IMR-90 (cell line): Measurements from ENCODE around the gene CYP4F2. TPM values are rescaled to one million over a fixed set of nuclear protein-coding genes. Genes with fewer than 3 reads are reported as not detected.

Source experiments
- ATAC-seq: fragments of 200-7000 bp; cut with Tn5 transposase; 2 replicates; pipeline ENCODE4 v1.9.1; 2020; ENCODE audit warnings: low read depth, mild to moderate bottlenecking, moderate library complexity
- BruUV-seq: library from RNA; stranded (reverse); fragments of 400-500 nt; replicated peaks from 2 replicates; lab custom pipeline; 2021; lab: Mats Ljungman, UMichigan
- CTCF ChIA-PET: fragments of 300-600 bp; formaldehyde crosslinking; extraction: SDS; loops from one replicate; lab custom pipeline; 2021; ENCODE audit warnings: antibody characterized with exemption; lab: Yijun Ruan, JAX
- POLR2A ChIA-PET: fragments of 300-600 bp; sonication (Branson Sonifier 250); formaldehyde crosslinking; loops from one replicate; lab custom pipeline; 2022; ENCODE audit warnings: antibody characterized with exemption; ENCODE audit not compliant: unreplicated experiment; lab: Charles Lee
- DNase-seq: peaks from one replicate; pipeline ENCODE4 v3.0.0; 2013
- H2AFZ ChIP-seq: replicated peaks from 2 replicates; pipeline ENCODE3; 2013; ENCODE audit warnings: low read length, mild to moderate bottlenecking; ENCODE audit not compliant: poor library complexity
- H2AK5ac ChIP-seq: 2 replicates; pipeline ENCODE4 v1.6.1; 2013; ENCODE audit warnings: low read depth, low read length, inconsistent platforms
- H2AK9ac ChIP-seq: replicated peaks from 2 replicates; pipeline ENCODE3; 2013; ENCODE audit warnings: mild to moderate bottlenecking, low read depth, low read length, moderate library complexity; ENCODE audit not compliant: poor library complexity
- H2BK120ac ChIP-seq: 2 replicates; pipeline ENCODE4 v1.6.1; 2013; ENCODE audit warnings: low read depth, low read length, inconsistent platforms
- H2BK15ac ChIP-seq: 3 replicates; pipeline ENCODE4 v1.6.1; 2013; ENCODE audit warnings: low read depth, low read length, inconsistent platforms
- H2BK20ac ChIP-seq: 2 replicates; pipeline ENCODE4 v1.6.1; 2013; ENCODE audit warnings: low read depth, mild to moderate bottlenecking, inconsistent platforms, low read length, moderate library complexity
- H2BK5ac ChIP-seq: 2 replicates; pipeline ENCODE4 v1.6.1; 2013; ENCODE audit warnings: mild to moderate bottlenecking, low read depth, low read length, inconsistent platforms; ENCODE audit not compliant: poor library complexity, severe bottlenecking
- H3K14ac ChIP-seq: replicated peaks from 2 replicates; pipeline ENCODE4 v1.6.1; 2013; ENCODE audit warnings: low read depth, low read length, inconsistent platforms
- H3K18ac ChIP-seq: 2 replicates; pipeline ENCODE4 v1.6.1; 2013; ENCODE audit warnings: low read depth, low read length, control low read depth
- H3K23ac ChIP-seq: 2 replicates; pipeline ENCODE4 v1.6.1; 2013; ENCODE audit warnings: low read depth, low read length, inconsistent platforms
- H3K27ac ChIP-seq: 2 replicates; pipeline ENCODE4 v1.5.1; 2013; ENCODE audit warnings: mild to moderate bottlenecking, control low read depth, low read length; ENCODE audit not compliant: insufficient read depth
- H3K27me3 ChIP-seq: 2 replicates; pipeline ENCODE4 v1.6.1; 2013; ENCODE audit warnings: low read length; ENCODE audit not compliant: control insufficient read depth, insufficient read depth
- H3K36me3 ChIP-seq: 2 replicates; pipeline ENCODE4 v1.6.1; 2013; ENCODE audit warnings: low read length, mixed read lengths; ENCODE audit not compliant: control insufficient read depth, insufficient read depth
- H3K4ac ChIP-seq: 2 replicates; pipeline ENCODE4 v1.6.1; 2013; ENCODE audit warnings: low read depth, low read length, inconsistent platforms
- H3K4me1 ChIP-seq: 2 replicates; pipeline ENCODE4 v1.6.1; 2013; ENCODE audit warnings: low read length, mixed read lengths; ENCODE audit not compliant: control insufficient read depth, insufficient read depth
- H3K4me2 ChIP-seq: 2 replicates; pipeline ENCODE4 v1.6.1; 2013; ENCODE audit warnings: low read depth, mild to moderate bottlenecking, control low read depth, low read length, moderate library complexity
- H3K4me3 ChIP-seq: 2 replicates; pipeline ENCODE4 v1.5.1; 2013; ENCODE audit warnings: low read depth, mild to moderate bottlenecking, control low read depth, low read length, moderate library complexity; ENCODE audit not compliant: insufficient read depth
- H3K56ac ChIP-seq: 2 replicates; pipeline ENCODE4 v1.6.1; 2013; ENCODE audit warnings: low read length, inconsistent platforms; ENCODE audit not compliant: insufficient read depth; ENCODE audit errors: extremely low read depth
- H3K79me1 ChIP-seq, 2 experiments: 2 replicates each; pipeline ENCODE4 v1.6.1; 2013; ENCODE audit warnings: low read length in 2 of 2, inconsistent platforms in 1 of 2, low read depth in 1 of 2
- H3K9ac ChIP-seq: 2 replicates; pipeline ENCODE4 v1.6.1; 2013; ENCODE audit warnings: low read depth, low read length, control low read depth
- H3K9me1 ChIP-seq: 2 replicates; pipeline ENCODE4 v1.6.1; 2013; ENCODE audit warnings: low read length, inconsistent platforms; ENCODE audit not compliant: insufficient read depth
- H3K9me3 ChIP-seq: 2 replicates; pipeline ENCODE4 v1.6.1; 2013; ENCODE audit warnings: low read length; ENCODE audit not compliant: control insufficient read depth, insufficient read depth
- H4K20me1 ChIP-seq: 2 replicates; pipeline ENCODE4 v1.6.1; 2013; ENCODE audit warnings: low read length, inconsistent platforms; ENCODE audit not compliant: insufficient read depth
- H4K5ac ChIP-seq: 2 replicates; pipeline ENCODE4 v1.6.1; 2013; ENCODE audit warnings: mild to moderate bottlenecking, low read depth, low read length, control low read depth
- H4K8ac ChIP-seq, 2 experiments: 2 replicates each; pipeline ENCODE4 v1.6.1; 2013; ENCODE audit warnings: low read depth in 2 of 2, low read length in 2 of 2, control low read depth in 1 of 2, inconsistent platforms in 1 of 2
- H4K91ac ChIP-seq: 2 replicates; pipeline ENCODE4 v1.6.1; 2013; ENCODE audit warnings: low read depth, low read length, inconsistent platforms; ENCODE audit not compliant: insufficient read depth
- BHLHE40 ChIP-seq: fragments of 150-350 bp; IDR thresholded peaks from 2 replicates; pipeline ENCODE4 v1.6.1; 2016; ENCODE audit warnings: mild to moderate bottlenecking, low read depth, low read length
- CEBPB ChIP-seq: IDR thresholded peaks from 2 replicates; pipeline ENCODE4 v1.6.1; 2012; ENCODE audit warnings: low read depth, low read length, improper control_type of control experiment
- CTCF ChIP-seq: conservative IDR thresholded peaks from 2 replicates; pipeline ENCODE4 v1.5.1; 2012; ENCODE audit warnings: mild to moderate bottlenecking, low read depth, low read length, improper control_type of control experiment
- ELK1 ChIP-seq: fragments of 150-350 bp; IDR thresholded peaks from 2 replicates; pipeline ENCODE4 v1.6.1; 2016; ENCODE audit warnings: low read depth, mild to moderate bottlenecking, low read length, moderate library complexity, borderline replicate concordance
- MAZ ChIP-seq: IDR thresholded peaks from 2 replicates; pipeline ENCODE4 v1.6.1; 2012; ENCODE audit warnings: low read depth, mild to moderate bottlenecking, low read length, improper control_type of control experiment, moderate library complexity, borderline replicate concordance
- POLR2A ChIP-seq: IDR thresholded peaks from 2 replicates; pipeline ENCODE4 v1.6.1; 2012; ENCODE audit warnings: mild to moderate bottlenecking, low read depth, low read length
- WGBS, 2 experiments: methylation state at CpG; one replicate each; pipeline versions ENCODE4 v1.1.5 to v1.1.7; 2013; ENCODE audit warnings: missing lambda C conversion rate in 2 of 2; ENCODE audit not compliant: insufficient read length in 1 of 2; ENCODE audit errors: extremely low coverage in 2 of 2; 5-methylcytosine and 5-hydroxymethylcytosine counted together
- dilution Hi-C: fragments of 300-500 bp; cut with HindIII; formaldehyde crosslinking; loops from one replicate; pipeline ENCODE4 v1.14.3; 2018; ENCODE audit warnings: low sequenced_read_pairs; ENCODE audit not compliant: unreplicated experiment
- in situ Hi-C: fragments of 300-500 bp; cut with MboI; formaldehyde crosslinking; loops from 3 replicates; pipeline ENCODE4 v1.14.3; 2019; ENCODE audit warnings: low sequenced_read_pairs, inconsistent platforms, mixed read lengths
- intact Hi-C: fragments of 100-400 bp; cut with micrococcal nuclease; formaldehyde crosslinking; loops from 2 replicates; pipeline ENCODE4 v1.10.0; 2022
- polyA plus RNA-seq, 3 experiments: library from polyadenylated mRNA; depleted of rRNA; stranded (reverse); fragments of >200 nt; gene quantifications; 2 replicates each; pipeline ENCODE4 v1.2.3, GENCODE V29; 2012; ENCODE audit warnings: low replicate concordance in 1 of 3
- total RNA-seq: library from RNA; depleted of rRNA; stranded (reverse); fragments of >200 nt; gene quantifications from 2 replicates; pipeline ENCODE4 v1.2.3, GENCODE V29; 2012

CYP4F2 gene
- total and polyA plus RNA-seq, 2 of the 4 experiments (the other 2 are of a cell fraction): not detected

- Histone ChIP-seq H4K5ac (no peak overlapping the region), H3K27me3 (no peaks in the 10 kb centered on the region), H2BK20ac (no peak overlapping the region), H3K4me3 (no peak overlapping the region), H2AK5ac (no peak overlapping the region), H3K14ac (no peak overlapping the region), H3K79me1 (no peaks in the 10 kb centered on the region), H4K8ac (no peak overlapping the region), H2BK15ac (no peak overlapping the region), H2BK5ac (no peak overlapping the region), H3K4me1 (no peaks in the 10 kb centered on the region), H3K9me1 (no peaks in the 10 kb centered on the region), H3K4me2 (no peak overlapping the region), H4K91ac (no peak overlapping the region), H2AFZ (no peak overlapping the region), H3K23ac (no peak overlapping the region), H3K9me3 (peaks cover 3% of the 10 kb centered on the region; the same call in 1 of the 2 replicates), H3K56ac (no peak overlapping the region), H2AK9ac (no peak overlapping the region), H3K9ac (no peak overlapping the region), H4K20me1 (no peaks in the 10 kb centered on the region), H3K4ac (no peak overlapping the region), H3K18ac (no peak overlapping the region), H3K36me3 (no peaks in the 10 kb centered on the region), H2BK120ac (no peak overlapping the region), H3K27ac (no peak overlapping the region)
- ChIA-PET CTCF (no interaction called here), POLR2A (no interaction called here)
- in situ Hi-C loops: no loop called here
- dilution Hi-C loops: no loop called here
- intact Hi-C loops: no loop called here
- no peak for TF ChIP-seq MAZ
- TF ChIP-seq CTCF: no peak
- no peak for TF ChIP-seq CEBPB
- no peak for TF ChIP-seq POLR2A
- no peak for TF ChIP-seq BHLHE40
- TF ChIP-seq ELK1: no peak
- DNase-seq (no peak), ATAC-seq (no peak)
- no TSS peak for BruUV-seq
- no CpG with 5 or more reads among the region's 2 CpGs for WGBS, 2 experiments
Observed at GRCh38 chr19:15937771-15938170, 39.9 kb upstream of the CYP4F2 start.
